Immature natural killer cell (primary cell): ENCODE results near the gene TYW1. TPM values are rescaled to one million over a fixed set of nuclear protein-coding genes. Genes with fewer than 3 reads are reported as not detected.
"Not testable (repeated sequence)": the region's sequence is repeated elsewhere in the genome, so short reads cannot be mapped to it uniquely, and the experiment has no call there.

Experiments
- DNase-seq, 3 donors: peaks; one replicate each; pipeline ENCODE4 v3.0.0; 2022; ENCODE audit warnings: mixed read lengths in 1 of 3
- H3K27ac Mint-ChIP-seq, 6 donors: one replicate each; pipeline ENCODE4 v1.8.0; 2020; ENCODE audit warnings: mixed read lengths in 6 of 6, mild to moderate bottlenecking in 5 of 6, inconsistent platforms in 4 of 6, moderate library complexity in 3 of 6
- H3K27me3 Mint-ChIP-seq, 3 donors: one replicate each; pipeline ENCODE4 v1.8.0; 2020 to 2021; ENCODE audit warnings: low read depth in 3 of 3, mild to moderate bottlenecking in 3 of 3, mixed read lengths in 3 of 3, moderate library complexity in 3 of 3, inconsistent platforms in 1 of 3
- H3K36me3 Mint-ChIP-seq, 3 donors: one replicate each; pipeline ENCODE4 v1.8.0; 2020; ENCODE audit warnings: mixed read lengths in 3 of 3, inconsistent platforms in 2 of 3, mild to moderate bottlenecking in 2 of 3
- H3K4me1 Mint-ChIP-seq, 2 donors: one replicate each; pipeline ENCODE4 v1.8.0; 2020; ENCODE audit warnings: inconsistent platforms in 2 of 2, mild to moderate bottlenecking in 2 of 2, mixed read lengths in 2 of 2, moderate library complexity in 1 of 2
- H3K4me3 Mint-ChIP-seq, 5 donors: one replicate each; pipeline ENCODE4 v1.8.0; 2020; ENCODE audit warnings: mild to moderate bottlenecking in 5 of 5, mixed read lengths in 5 of 5, inconsistent platforms in 3 of 5, moderate library complexity in 3 of 5
- H3K9me3 Mint-ChIP-seq, 6 donors: one replicate each; pipeline ENCODE4 v1.8.0; 2020; ENCODE audit warnings: mild to moderate bottlenecking in 6 of 6, mixed read lengths in 6 of 6, inconsistent platforms in 4 of 6, moderate library complexity in 3 of 6
- polyA plus RNA-seq, 3 donors: library from polyadenylated mRNA; unstranded; fragments of 300-500 nt; fragmentation: Illumina TruSeq; gene quantifications; one replicate each; pipeline ENCODE4 v1.2.3, GENCODE V29; 2021

The TYW1 gene
- polyA plus RNA-seq, 3 donors from 2014 or later = 9.8 to 25.9 (median 17.6) TPM

- H3K9me3 Mint-ChIP-seq, H3K4me3 Mint-ChIP-seq, DNase-seq, H3K27ac Mint-ChIP-seq, H3K36me3 Mint-ChIP-seq, H3K27me3 Mint-ChIP-seq: not testable (repeated sequence)
- peaks cover 0 to 13% of the 10 kb centered on the region in 2 donors for H3K4me1 Mint-ChIP-seq
Observed at GRCh38 chr7:67043559-67043930, 46.9 kb downstream of the TYW1 start.

- Mint-ChIP-seq H3K9me3 (no peaks in the 10 kb centered on the region), H3K4me3 (no peak overlapping the region), H3K36me3 (peaks cover 0 to 8% (median 0%) of the 10 kb centered on the region in 3 donors), H3K27ac (peak overlapping the region in 2 of 6 donors; percentile 24 to 32), H3K27me3 (no peaks in the 10 kb centered on the region), H3K4me1 (peaks cover 5 to 24% of the 10 kb centered on the region in 2 donors)
- no peak for DNase-seq
Observed at GRCh38 chr7:67045496-67045995, 48.9 kb downstream of the TYW1 start.

GRCh38 chr7:67046819-67047218 lies 50.2 kb downstream of the TYW1 start:
- Mint-ChIP-seq H3K4me1 (peaks cover 15 to 36% of the 10 kb centered on the region in 2 donors), H3K27ac (peak overlapping the region in 1 of 6 donors; percentile 17), H3K36me3 (peaks cover 9 to 18% (median 11%) of the 10 kb centered on the region in 3 donors)
- not testable (repeated sequence) for H3K27me3 Mint-ChIP-seq, H3K4me3 Mint-ChIP-seq, H3K9me3 Mint-ChIP-seq, DNase-seq

GRCh38 chr7:67049908-67050307 lies 53.3 kb downstream of the TYW1 start:
- not testable (repeated sequence) for H3K9me3 Mint-ChIP-seq, H3K4me3 Mint-ChIP-seq, DNase-seq, H3K27me3 Mint-ChIP-seq
- H3K36me3 Mint-ChIP-seq = peaks cover 20 to 44% (median 33%) of the 10 kb centered on the region in 3 donors
- peaks cover 21 to 53% of the 10 kb centered on the region in 2 donors for H3K4me1 Mint-ChIP-seq
- H3K27ac Mint-ChIP-seq = peak overlapping the region in 2 of 6 donors; percentile 7 to 15

GRCh38 chr7:67052161-67052560 lies 55.5 kb downstream of the TYW1 start:
- H3K27me3 Mint-ChIP-seq, DNase-seq, H3K9me3 Mint-ChIP-seq: not testable (repeated sequence)
- Mint-ChIP-seq H3K27ac (peak overlapping the region in 1 of 6 donors; percentile 10), H3K36me3 (peaks cover 20 to 54% (median 33%) of the 10 kb centered on the region in 3 donors), H3K4me1 (peaks cover 21 to 40% of the 10 kb centered on the region in 2 donors), H3K4me3 (peak overlapping the region in 1 of 5 donors; percentile 10)

GRCh38 chr7:67056683-67057082 lies 60.0 kb downstream of the TYW1 start:
- no peak overlapping the region for H3K4me3 Mint-ChIP-seq
- peaks cover 0 to 2% (median 0%) of the 10 kb centered on the region in 3 donors for H3K27me3 Mint-ChIP-seq
- peaks cover 20 to 51% (median 34%) of the 10 kb centered on the region in 3 donors for H3K36me3 Mint-ChIP-seq
- no peak overlapping the region for H3K27ac Mint-ChIP-seq
- no peak for DNase-seq
- peaks cover 6 to 18% of the 10 kb centered on the region in 2 donors for H3K4me1 Mint-ChIP-seq
- peaks cover 0 to 8% (median 7%) of the 10 kb centered on the region in 6 donors for H3K9me3 Mint-ChIP-seq

GRCh38 chr7:67061321-67061720 lies 64.7 kb downstream of the TYW1 start:
- not testable (repeated sequence) for H3K4me3 Mint-ChIP-seq, H3K27ac Mint-ChIP-seq, H3K27me3 Mint-ChIP-seq, H3K4me1 Mint-ChIP-seq, H3K9me3 Mint-ChIP-seq, DNase-seq
- peaks cover 21 to 34% (median 22%) of the 10 kb centered on the region in 3 donors for H3K36me3 Mint-ChIP-seq

- DNase-seq, H3K4me1 Mint-ChIP-seq, H3K27me3 Mint-ChIP-seq, H3K9me3 Mint-ChIP-seq, H3K27ac Mint-ChIP-seq, H3K4me3 Mint-ChIP-seq: not testable (repeated sequence)
- H3K36me3 Mint-ChIP-seq = peaks cover 22 to 40% (median 26%) of the 10 kb centered on the region in 3 donors
Observed at GRCh38 chr7:67062802-67063201, 66.2 kb downstream of the TYW1 start.

GRCh38 chr7:67066950-67067622 lies 70.5 kb downstream of the TYW1 start:
- H3K27ac Mint-ChIP-seq, H3K4me3 Mint-ChIP-seq, H3K27me3 Mint-ChIP-seq, H3K4me1 Mint-ChIP-seq, H3K9me3 Mint-ChIP-seq, DNase-seq: not testable (repeated sequence)
- peaks cover 39 to 52% (median 43%) of the 10 kb centered on the region in 3 donors for H3K36me3 Mint-ChIP-seq

GRCh38 chr7:67076120-67076519 lies 79.5 kb downstream of the TYW1 start:
- H3K4me3 Mint-ChIP-seq, DNase-seq, H3K27me3 Mint-ChIP-seq: not testable (repeated sequence)
- H3K9me3 Mint-ChIP-seq = peaks cover 9 to 38% (median 25%) of the 10 kb centered on the region in 6 donors
- H3K4me1 Mint-ChIP-seq = peaks cover 5 to 22% of the 10 kb centered on the region in 2 donors
- peak overlapping the region in 2 of 6 donors; percentile 32 to 46 for H3K27ac Mint-ChIP-seq
- H3K36me3 Mint-ChIP-seq = peaks cover 39 to 66% (median 61%) of the 10 kb centered on the region in 3 donors

- not testable (repeated sequence) for H3K4me3 Mint-ChIP-seq, DNase-seq, H3K9me3 Mint-ChIP-seq, H3K27ac Mint-ChIP-seq, H3K27me3 Mint-ChIP-seq
- Mint-ChIP-seq H3K4me1 (peaks cover 10 to 40% of the 10 kb centered on the region in 2 donors), H3K36me3 (peaks cover 50 to 70% (median 58%) of the 10 kb centered on the region in 3 donors)
Observed at GRCh38 chr7:67082880-67083279, 86.2 kb downstream of the TYW1 start.

GRCh38 chr7:67089261-67089660 lies 92.6 kb downstream of the TYW1 start:
- H3K27ac Mint-ChIP-seq, H3K4me1 Mint-ChIP-seq, DNase-seq, H3K4me3 Mint-ChIP-seq, H3K9me3 Mint-ChIP-seq, H3K27me3 Mint-ChIP-seq: not testable (repeated sequence)
- H3K36me3 Mint-ChIP-seq = peaks cover 25 to 40% (median 27%) of the 10 kb centered on the region in 3 donors

- not testable (repeated sequence) for H3K4me1 Mint-ChIP-seq, H3K4me3 Mint-ChIP-seq, H3K9me3 Mint-ChIP-seq, DNase-seq, H3K27me3 Mint-ChIP-seq, H3K27ac Mint-ChIP-seq
- peaks cover 15 to 33% (median 19%) of the 10 kb centered on the region in 3 donors for H3K36me3 Mint-ChIP-seq
Observed at GRCh38 chr7:67091053-67091452, 94.4 kb downstream of the TYW1 start.

GRCh38 chr7:67098031-67098430 lies 101.4 kb downstream of the TYW1 start:
- peaks cover 16 to 38% (median 26%) of the 10 kb centered on the region in 3 donors for H3K36me3 Mint-ChIP-seq
- not testable (repeated sequence) for H3K27me3 Mint-ChIP-seq, H3K27ac Mint-ChIP-seq, H3K9me3 Mint-ChIP-seq, H3K4me3 Mint-ChIP-seq, DNase-seq, H3K4me1 Mint-ChIP-seq
